Parathyroid adenoma (tissue), 2 donors: ENCODE results near the gene CYP4F22.

Experiments
- H2AFZ ChIP-seq: fragments of 300-600 bp; sonication (generic); one replicate; pipeline ENCODE4 v1.7.0; 2017; ENCODE audit warnings: antibody characterized with exemption, mild to moderate bottlenecking
- H3K27ac ChIP-seq: fragments of 300-600 bp; sonication (generic); one replicate; pipeline ENCODE4 v1.7.0; 2017
- H3K27me3 ChIP-seq: fragments of 300-600 bp; sonication (generic); one replicate; pipeline ENCODE4 v1.7.0; 2017; ENCODE audit warnings: low read length; ENCODE audit not compliant: control insufficient read depth, insufficient read depth
- H3K36me3 ChIP-seq: fragments of 300-600 bp; sonication (generic); one replicate; pipeline ENCODE4 v1.7.0; 2017; ENCODE audit warnings: low read length; ENCODE audit not compliant: control insufficient read depth, insufficient read depth
- H3K4me1 ChIP-seq: fragments of 300-600 bp; sonication (generic); one replicate; pipeline ENCODE4 v1.7.0; 2017; ENCODE audit warnings: control low read depth
- H3K4me2 ChIP-seq: fragments of 300-600 bp; sonication (generic); one replicate; pipeline ENCODE4 v1.7.0; 2017; ENCODE audit warnings: low read length
- H3K4me3 ChIP-seq: fragments of 300-600 bp; sonication (generic); one replicate; pipeline ENCODE4 v1.7.0; 2017; ENCODE audit warnings: low read depth, low read length
- H3K79me2 ChIP-seq: fragments of 300-600 bp; sonication (generic); one replicate; pipeline ENCODE4 v1.7.0; 2017; ENCODE audit warnings: control low read depth
- H3K9ac ChIP-seq: fragments of 300-600 bp; sonication (generic); one replicate; pipeline ENCODE4 v1.7.0; 2017; ENCODE audit warnings: mild to moderate bottlenecking
- H3K9me3 ChIP-seq: fragments of 300-600 bp; sonication (generic); one replicate; pipeline ENCODE4 v1.7.0; 2017; ENCODE audit warnings: low read length; ENCODE audit not compliant: control insufficient read depth
- TF ChIP-seq, protein P1 (sequence below): fragments of 300-600 bp; sonication (generic); IDR thresholded peaks from one replicate; pipeline ENCODE4 v1.7.0; 2017; ENCODE audit warnings: antibody characterized with exemption, mild to moderate bottlenecking
- donor health status: primary hyperparathyroidism.

The CYP4F22 gene

DNA sequence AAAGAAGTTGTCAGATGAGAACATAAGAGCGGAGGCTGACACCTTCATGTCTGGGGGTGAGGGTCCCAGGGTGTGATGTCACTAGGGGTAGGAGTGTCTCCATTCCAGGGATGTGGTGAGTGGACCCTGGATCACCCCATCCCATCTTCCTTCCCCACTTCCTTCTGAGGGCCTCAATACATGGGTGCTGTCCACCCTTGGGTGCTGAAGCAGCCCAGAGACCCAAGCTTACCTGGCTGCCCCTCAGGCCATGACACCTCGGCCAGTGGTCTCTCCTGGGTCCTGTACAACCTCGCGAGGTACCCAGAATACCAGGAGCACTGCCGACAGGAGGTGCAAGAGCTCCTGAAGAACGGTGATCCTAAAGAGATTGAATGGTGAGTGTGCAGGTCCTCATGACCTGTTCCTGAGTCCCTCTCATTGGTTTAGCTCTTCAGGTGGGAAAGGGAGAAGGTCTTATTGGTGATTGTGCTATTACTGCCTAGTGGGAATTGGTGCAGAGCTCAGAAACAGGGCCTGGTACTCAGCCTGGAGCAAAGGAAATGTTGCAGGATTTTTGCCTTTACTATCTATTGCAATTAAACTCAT, 69.0 kb downstream of the CYP4F22 start:
- TF ChIP-seq, protein P1, sequence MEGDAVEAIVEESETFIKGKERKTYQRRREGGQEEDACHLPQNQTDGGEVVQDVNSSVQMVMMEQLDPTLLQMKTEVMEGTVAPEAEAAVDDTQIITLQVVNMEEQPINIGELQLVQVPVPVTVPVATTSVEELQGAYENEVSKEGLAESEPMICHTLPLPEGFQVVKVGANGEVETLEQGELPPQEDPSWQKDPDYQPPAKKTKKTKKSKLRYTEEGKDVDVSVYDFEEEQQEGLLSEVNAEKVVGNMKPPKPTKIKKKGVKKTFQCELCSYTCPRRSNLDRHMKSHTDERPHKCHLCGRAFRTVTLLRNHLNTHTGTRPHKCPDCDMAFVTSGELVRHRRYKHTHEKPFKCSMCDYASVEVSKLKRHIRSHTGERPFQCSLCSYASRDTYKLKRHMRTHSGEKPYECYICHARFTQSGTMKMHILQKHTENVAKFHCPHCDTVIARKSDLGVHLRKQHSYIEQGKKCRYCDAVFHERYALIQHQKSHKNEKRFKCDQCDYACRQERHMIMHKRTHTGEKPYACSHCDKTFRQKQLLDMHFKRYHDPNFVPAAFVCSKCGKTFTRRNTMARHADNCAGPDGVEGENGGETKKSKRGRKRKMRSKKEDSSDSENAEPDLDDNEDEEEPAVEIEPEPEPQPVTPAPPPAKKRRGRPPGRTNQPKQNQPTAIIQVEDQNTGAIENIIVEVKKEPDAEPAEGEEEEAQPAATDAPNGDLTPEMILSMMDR, result no peak
- no peak overlapping the region for H3K4me3 ChIP-seq
- H3K79me2 ChIP-seq, result no peaks in the 10 kb centered on the region
- no peaks in the 10 kb centered on the region for H3K36me3 ChIP-seq
- no peaks in the 10 kb centered on the region for H3K27me3 ChIP-seq
- H3K9ac ChIP-seq, result no peak overlapping the region
- no peaks in the 10 kb centered on the region for H3K9me3 ChIP-seq
- H3K4me2 ChIP-seq, result no peak overlapping the region
- H3K4me1 ChIP-seq, result no peaks in the 10 kb centered on the region
- H3K27ac ChIP-seq, result no peak overlapping the region
- H2AFZ ChIP-seq, result no peak overlapping the region

DNA sequence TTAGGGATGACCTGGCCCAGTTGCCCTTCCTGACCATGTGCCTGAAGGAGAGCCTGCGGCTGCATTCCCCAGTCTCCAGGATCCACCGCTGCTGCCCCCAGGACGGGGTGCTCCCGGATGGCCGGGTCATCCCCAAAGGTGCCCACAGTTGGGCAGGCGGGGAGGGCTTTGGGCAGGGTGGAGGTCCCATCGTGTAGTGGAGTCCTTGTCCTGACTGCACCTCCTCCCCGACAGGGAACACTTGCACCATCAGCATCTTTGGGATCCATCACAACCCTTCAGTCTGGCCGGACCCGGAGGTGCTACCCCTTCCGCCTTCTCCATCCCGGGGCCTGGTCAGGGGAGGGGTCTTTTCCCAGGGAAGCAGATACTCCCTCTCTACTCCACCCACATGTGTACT, 75.0 kb downstream of the CYP4F22 start:
- Histone ChIP-seq H3K9ac (no peak overlapping the region), H3K27ac (no peak overlapping the region), H3K27me3 (no peaks in the 10 kb centered on the region), H3K36me3 (no peaks in the 10 kb centered on the region), H3K4me1 (peaks cover 6% of the 10 kb centered on the region), H3K4me3 (no peak overlapping the region), H3K79me2 (no peaks in the 10 kb centered on the region), H3K4me2 (no peak overlapping the region), H3K9me3 (no peaks in the 10 kb centered on the region), H2AFZ (no peak overlapping the region)
- TF ChIP-seq, protein P1, result no peak

DNA sequence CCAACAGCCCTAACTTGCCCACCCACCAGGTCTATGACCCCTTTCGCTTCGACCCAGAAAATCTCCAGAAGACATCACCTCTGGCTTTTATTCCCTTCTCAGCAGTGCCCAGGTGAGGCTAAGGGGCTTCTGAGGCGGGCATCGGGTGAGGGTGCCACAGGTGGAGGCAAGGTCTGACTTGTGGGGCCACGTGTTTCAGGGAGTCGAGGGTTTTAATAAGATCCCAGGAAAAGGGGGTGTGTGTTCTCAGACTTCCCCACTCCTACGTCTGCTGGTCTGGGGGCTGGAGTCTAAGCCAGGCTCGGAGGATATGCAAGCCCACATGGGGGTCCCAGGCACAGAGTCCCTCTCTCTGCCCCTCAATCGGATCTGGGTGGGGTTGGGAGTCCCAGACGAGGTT, 75.8 kb downstream of the CYP4F22 start:
- Histone ChIP-seq H3K79me2 (no peaks in the 10 kb centered on the region), H3K27ac (no peak overlapping the region), H3K9me3 (no peaks in the 10 kb centered on the region), H3K4me2 (no peak overlapping the region), H3K4me3 (no peak overlapping the region), H3K36me3 (no peaks in the 10 kb centered on the region), H2AFZ (peak overlapping the region; percentile 72), H3K4me1 (peaks cover 6% of the 10 kb centered on the region), H3K27me3 (no peaks in the 10 kb centered on the region), H3K9ac (no peak overlapping the region)
- TF ChIP-seq, protein P1, result no peak

DNA sequence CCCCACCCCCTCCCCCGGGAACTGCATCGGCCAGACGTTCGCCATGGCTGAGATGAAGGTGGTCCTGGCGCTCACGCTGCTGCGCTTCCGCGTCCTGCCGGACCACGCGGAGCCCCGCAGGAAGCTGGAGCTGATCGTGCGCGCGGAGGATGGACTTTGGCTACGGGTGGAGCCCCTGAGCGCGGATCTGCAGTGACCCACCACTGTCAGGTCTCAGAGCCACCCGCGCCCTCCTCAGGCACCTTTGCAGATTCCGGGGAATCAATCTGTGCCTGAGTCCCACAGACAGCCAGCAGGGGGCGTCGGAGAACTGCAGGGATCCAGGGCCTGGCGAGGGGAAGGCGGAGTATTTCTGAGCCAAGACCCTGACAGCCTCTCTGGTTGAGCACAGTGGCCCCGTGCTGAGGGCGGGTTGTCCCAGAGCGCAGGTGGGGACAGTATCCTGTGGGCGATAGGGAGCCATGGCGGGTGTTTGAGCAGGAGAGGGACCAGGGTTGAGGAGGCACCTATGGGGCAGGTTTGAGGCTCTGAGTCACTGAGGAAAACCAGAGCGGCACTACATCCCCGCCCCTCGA, 76.3 kb downstream of the CYP4F22 start:
- Histone ChIP-seq H3K79me2 (no peaks in the 10 kb centered on the region), H3K4me3 (no peak overlapping the region), H3K27me3 (no peaks in the 10 kb centered on the region), H3K27ac (no peak overlapping the region), H3K4me1 (peaks cover 6% of the 10 kb centered on the region), H3K4me2 (no peak overlapping the region), H3K9me3 (no peaks in the 10 kb centered on the region), H3K9ac (no peak overlapping the region), H3K36me3 (no peaks in the 10 kb centered on the region), H2AFZ (peak overlapping the region; percentile 72)
- TF ChIP-seq, protein P1, result peak; percentile 92

DNA sequence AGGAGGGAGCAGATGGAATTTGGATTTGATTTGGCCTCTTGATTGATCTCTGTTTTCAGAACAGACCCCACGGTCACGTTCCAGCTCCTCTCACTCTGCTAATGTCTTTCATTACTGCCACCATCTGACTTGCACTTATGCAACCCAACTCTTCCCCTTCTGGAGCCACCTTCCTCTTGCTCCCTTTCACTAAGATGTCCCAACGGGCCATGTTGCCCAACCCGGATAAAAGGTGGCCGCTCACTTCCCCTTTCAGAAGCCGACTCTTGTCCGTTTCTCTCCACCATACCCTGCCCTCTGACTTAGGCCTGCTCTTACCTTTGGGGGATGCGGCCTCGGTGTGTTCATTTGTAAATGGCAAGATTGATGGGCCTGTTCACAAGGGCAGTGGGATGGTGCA, 79.3 kb downstream of the CYP4F22 start:
- Histone ChIP-seq H3K4me1 (peaks cover 6% of the 10 kb centered on the region), H3K27ac (no peak overlapping the region), H3K27me3 (no peaks in the 10 kb centered on the region), H3K9me3 (no peaks in the 10 kb centered on the region), H3K79me2 (no peaks in the 10 kb centered on the region), H2AFZ (no peak overlapping the region), H3K9ac (no peak overlapping the region), H3K36me3 (no peaks in the 10 kb centered on the region), H3K4me3 (no peak overlapping the region), H3K4me2 (no peak overlapping the region)
- TF ChIP-seq, protein P1, result no peak
